ENCODE measurements around the gene ZNF750.

DNA sequence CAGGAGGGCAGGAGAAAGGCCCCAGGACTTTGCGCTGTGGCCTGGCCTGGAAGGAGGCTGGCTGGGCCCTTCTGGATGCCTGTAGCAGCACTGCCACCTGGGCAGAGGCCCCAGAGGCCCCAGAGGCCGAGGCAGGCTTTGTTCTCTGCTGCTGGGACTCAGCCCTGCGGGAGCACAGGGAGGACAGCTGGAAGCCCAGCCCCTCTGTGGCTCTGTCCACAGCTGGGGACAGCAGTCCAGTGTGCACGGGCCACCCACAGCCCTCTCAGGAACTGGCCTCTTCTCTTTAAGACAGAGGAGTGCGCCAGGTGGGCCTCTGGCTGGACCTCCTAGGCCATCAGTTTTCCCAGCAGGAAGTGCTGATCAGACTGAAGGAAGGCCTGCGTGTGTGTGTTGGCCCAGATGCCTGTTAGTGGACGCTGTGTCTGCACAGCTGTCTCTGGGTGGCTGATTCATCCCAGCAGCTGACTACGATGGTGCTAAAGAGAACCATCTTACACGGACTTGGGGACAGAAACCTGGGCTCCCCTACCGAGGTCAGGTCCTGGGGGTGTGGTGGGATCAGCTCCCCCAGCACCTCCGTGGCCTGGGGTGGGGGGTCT, 26.9 kb upstream of the ZNF750 start:
- no peak for TF ChIP-seq POLR2A (IDR thresholded peaks at IDR 0.05; ENCODE audit: low read depth, low read length)
- TF ChIP-seq TAF1 (IDR thresholded peaks at IDR 0.05; ENCODE audit: borderline replicate concordance, low read depth, low read length), result no peak
- TF ChIP-seq POLR2AphosphoS5 (IDR thresholded peaks at IDR 0.05; ENCODE audit: low read depth, low read length), result no peak

Data from GM12892 (cell line).